GM21723 (cell line): ENCODE data around the gene PLXND1.
A peak's percentile ranks its signal among the peaks of the same experiment; 100 is the strongest.
"Not testable (repeated sequence)": the region's sequence is repeated elsewhere in the genome, so short reads cannot be mapped to it uniquely, and the experiment has no call there.

Source experiments
- ATAC-seq: cut with Tn5 transposase; IDR thresholded peaks from one replicate; pipeline ENCODE4 v1.9.1; 2021; ENCODE audit warnings: mild to moderate bottlenecking, moderate library complexity; ENCODE audit not compliant: unreplicated experiment

The PLXND1 gene

DNA sequence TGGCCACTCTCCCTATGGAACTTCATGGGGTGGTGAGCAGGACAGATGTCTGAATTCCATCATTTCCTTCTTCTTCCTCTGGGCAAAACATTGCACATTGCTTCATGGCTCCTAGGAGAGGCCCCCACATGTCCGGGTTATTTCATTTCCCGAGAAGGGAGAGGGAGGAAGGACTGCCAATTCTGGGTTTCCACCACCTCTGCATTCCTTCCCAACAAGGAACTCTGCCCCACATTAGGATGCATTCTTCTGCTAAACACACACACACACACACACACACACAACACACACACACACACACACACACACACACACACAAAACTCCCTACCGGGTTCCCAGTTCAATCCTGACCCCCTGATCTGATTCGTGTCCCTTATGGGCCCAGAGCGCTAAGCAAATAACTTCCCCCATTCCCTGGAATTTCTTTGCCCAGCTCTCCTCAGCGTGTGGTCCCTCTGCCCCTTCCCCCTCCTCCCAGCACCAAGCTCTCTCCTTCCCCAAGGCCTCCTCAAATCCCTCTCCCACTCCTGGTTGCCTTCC, 76.2 kb downstream of the PLXND1 start:
- no peak for ATAC-seq

DNA sequence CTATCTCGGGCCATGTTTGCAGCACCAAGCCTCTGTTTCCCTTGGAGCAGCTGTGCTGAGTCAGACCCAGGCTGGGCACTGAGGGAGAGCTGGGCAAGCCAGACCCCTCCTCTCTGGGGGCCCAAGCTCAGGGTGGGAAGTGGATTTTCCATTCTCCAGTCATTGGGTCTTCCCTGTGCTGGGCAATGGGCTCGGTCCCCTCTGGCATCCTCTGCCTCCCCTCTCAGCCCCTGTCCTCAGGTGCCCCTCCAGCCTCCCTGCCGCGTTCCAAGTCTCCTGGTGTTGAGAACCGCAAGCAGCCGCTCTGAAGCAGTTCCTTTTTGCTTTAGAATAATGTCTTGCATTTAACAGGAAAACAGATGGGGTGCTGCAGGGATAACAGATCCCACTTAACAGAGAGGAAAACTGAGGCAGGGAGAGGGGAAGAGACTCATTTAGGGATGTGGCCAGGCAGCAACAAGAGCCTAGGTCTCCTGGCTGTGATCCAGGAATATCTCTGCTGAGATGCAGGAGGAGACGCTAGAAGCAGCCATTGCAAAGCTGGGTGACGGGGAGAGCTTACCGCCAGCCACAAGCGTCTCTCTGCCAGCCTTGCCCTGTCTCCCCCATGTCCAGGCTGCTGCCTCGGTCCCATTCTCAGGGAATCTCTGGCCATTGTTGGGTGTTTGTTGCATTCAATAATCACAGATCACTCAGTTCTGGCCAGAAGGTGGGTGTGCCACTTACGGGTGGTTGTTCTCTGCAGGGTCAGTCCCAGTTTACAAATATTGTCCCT, 76.9 kb downstream of the PLXND1 start:
- no peak for ATAC-seq

DNA sequence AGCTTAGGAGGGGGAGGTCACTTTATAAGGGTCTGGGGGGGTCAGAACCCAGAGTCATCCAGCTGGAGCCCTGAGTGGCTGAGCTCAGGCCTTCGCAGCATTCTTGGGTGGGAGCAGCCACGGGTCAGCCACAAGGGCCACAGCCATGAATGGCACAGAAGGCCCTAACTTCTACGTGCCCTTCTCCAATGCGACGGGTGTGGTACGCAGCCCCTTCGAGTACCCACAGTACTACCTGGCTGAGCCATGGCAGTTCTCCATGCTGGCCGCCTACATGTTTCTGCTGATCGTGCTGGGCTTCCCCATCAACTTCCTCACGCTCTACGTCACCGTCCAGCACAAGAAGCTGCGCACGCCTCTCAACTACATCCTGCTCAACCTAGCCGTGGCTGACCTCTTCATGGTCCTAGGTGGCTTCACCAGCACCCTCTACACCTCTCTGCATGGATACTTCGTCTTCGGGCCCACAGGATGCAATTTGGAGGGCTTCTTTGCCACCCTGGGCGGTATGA, 77.8 kb downstream of the PLXND1 start, which contains the start of gene RHO:
Gene RHO (plus strand): TSS at position 51 of the 512 bp plus-strand sequence. CDS start 95 bp downstream, at position 146.
- ATAC-seq, result no peak

DNA sequence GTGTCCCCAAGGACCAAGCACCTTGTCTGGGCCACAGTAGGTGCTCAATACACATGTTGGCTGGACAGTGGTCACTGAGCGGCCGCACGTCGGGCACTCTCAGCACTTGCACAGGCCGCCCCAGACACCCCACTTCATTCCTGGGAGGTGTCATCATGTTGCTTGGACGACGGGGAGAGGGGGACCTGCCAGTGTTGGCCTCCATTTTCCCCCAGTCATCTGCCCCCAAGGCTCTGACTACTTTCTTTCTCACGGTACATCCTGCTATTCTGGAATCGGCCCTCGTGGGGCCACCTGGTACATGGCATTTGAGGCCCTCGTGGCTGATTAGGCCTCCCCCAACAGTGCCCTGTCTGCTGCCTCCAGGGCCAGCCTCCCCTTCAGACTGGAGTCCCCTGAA, 79.2 kb downstream of the PLXND1 start:
- no peak for ATAC-seq

DNA sequence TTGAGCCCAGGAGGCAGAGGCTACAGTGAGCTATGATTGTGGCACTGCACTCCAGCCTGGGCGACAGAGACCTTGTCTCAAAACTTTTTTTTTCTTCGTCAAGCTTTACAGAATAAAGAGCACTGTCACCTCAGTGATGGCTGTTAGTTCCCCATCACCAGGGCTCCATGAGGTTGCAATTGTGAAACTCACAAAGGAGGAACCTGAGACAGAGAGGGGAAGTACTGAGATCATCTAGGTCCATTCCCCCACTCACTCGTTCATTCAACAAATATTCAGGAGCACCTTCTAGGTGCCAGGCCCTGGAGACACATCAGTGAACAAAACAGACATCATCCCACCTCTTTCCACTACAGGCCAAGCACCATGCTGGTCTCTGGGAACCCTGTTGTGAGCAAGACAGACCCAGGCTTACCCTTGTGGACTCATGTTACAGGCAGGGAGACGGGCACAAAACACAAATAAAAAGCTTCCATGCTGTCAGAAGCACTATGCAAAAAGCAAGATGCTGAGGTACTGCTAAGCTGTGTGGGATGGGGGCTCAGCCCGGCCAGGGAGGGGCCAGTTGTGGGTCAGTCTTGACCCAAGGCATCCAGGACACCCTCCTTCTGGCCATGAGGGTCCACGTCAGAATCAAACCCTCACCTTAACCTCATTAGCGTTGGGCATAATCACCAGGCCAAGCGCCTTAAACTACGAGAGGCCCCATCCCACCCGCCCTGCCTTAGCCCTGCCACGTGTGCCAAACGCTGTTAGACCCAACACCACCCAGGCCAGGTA, 80.2 kb downstream of the PLXND1 start:
- ATAC-seq, result peak; percentile 96

DNA sequence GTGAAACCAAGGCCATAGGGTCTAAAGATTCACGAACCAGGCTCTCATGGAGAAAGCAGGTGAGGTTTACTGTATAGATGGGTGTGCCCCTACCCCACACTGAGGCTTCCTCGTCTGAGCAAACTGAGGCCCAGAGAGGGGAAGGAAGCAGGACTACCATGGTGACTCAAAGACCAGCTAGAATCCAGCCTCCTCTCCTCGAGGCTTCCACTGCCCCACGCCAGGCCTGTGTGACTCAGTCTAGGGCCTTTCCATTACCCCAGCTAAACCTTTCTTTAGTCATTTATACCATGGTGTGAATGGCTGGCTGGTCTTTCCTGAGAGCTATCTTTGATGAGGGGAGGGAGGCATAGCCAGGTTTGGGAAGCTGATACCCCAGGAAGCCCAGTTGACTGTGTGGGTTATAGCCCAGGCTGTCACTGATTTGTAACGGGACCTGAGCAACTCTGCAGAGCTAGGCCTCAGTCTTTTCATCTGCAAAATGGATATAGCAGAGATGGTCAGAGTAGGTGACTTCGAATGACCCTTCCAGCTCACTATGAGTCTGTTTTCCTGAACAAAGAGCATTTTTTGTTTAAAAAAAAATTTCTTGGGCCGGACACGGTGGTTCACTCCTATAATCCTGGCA, 81.0 kb downstream of the PLXND1 start:
- no peak for ATAC-seq

DNA sequence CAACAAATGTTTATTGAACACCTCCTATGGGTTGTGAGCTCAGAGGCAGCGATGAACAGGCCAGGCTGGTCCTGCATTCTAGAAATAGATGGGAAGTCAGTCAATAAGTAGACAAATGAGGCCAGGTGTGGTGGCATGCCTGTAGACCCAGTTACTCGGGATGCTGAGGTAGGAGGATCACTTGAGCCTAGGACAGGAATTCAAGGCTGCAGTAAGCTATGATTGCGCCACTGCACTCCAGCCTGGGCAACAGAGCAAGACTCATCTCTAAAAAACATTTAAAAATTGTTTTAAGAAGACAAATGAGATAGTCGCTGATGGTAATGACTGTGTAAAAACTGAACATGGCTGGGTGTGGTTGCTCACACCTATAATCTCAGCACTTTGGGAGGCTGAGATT, 82.4 kb downstream of the PLXND1 start:
- ATAC-seq, result no peak

DNA sequence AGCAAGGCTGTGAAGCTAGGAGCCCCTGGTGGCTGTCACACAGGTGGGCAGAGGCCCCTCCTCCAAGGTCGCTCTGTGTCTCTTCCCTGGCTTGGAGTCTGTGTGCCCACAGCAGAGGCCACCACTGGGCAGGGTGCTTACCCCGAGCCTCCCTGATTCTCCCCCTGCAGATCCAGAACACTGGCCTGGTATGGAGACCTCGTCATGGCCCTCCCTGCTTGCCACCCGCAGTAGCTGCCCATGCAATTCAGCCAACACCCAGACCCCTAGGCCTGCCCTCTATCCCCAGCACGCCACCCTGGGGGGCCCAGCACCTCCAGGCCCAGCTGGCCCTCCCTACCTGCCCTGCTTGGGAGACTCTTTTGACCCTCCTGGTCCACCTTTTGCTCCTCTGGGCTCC, 83.5 kb downstream of the PLXND1 start:
- ATAC-seq, result no peak

DNA sequence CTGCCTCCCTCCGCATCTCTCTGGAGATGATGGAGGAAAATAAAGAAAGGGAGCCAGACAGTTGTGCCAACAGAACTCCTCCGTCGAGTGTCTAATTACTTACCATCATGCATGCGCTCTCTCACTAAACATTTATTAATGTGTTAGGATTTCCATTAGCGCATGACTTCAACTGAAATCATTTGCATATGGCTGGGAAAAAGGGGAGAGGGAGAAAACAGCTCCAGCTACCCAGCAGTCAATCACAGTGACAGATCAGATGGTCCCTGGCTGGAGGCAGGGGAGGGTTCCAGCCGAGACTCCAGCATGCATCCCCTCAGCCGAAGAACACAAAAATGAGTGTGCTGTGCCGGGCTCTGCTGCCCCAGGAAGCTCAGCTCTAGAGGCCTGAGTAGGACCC, 84.9 kb downstream of the PLXND1 start:
- no peak for ATAC-seq

DNA sequence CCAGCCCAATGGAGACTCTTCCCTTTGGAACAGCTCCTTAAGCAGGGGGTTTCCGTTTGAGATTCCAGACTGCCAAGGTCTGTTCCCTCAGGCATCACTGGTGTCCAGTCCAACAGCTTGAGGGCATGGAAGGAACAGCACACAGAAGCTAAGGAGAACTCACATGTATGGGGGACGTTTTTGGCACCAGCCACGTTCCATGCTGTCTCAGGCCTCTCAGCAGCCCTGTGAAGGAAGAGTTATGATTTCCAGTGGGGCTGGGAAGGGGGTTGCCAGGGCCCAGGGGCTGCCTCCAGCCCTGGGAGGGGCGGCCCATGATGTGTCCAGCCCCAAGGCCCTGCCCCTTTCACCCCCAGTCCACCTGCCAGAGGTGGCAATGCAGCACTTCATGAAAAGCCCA, 85.5 kb downstream of the PLXND1 start:
- ATAC-seq, result no peak

DNA sequence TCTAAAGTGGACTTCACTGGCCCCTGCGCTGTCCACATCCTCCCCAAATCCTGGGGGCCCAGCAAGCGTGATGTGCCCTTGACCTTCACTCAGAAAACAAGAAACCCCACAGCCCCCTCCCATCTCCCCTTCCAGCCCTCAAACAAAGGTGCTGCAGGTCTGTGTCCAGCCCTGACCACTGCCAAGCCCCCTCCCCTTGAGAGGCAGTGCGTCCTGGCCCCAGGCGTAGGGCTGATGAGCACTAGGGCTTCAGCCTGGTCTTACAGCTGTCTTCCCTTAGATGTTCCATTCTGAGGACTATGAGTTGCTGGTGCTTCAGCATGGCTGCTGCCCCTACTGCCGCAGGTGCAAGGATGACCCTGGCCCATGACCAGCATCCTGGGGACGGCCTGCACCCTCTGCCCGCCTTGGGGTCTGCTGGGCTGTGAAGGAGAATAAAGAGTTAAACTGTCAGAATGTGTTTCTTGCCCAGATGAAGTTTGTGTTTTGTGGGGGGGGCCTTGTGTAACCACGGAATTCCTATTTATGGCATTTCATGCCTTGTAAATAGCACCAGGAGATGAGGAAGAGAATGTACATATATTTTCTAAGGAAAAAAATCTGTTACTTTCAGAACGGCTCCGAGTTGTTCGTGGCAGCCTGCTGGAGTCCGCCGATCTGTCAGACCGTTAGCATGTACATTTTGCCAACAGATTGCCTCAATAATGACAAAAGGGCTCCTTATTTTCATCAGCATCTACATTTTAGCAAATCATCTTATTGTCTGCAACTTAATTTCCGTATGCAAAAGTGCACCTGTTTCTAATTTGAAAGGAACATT, 86.4 kb downstream of the PLXND1 start:
- no peak for ATAC-seq

DNA sequence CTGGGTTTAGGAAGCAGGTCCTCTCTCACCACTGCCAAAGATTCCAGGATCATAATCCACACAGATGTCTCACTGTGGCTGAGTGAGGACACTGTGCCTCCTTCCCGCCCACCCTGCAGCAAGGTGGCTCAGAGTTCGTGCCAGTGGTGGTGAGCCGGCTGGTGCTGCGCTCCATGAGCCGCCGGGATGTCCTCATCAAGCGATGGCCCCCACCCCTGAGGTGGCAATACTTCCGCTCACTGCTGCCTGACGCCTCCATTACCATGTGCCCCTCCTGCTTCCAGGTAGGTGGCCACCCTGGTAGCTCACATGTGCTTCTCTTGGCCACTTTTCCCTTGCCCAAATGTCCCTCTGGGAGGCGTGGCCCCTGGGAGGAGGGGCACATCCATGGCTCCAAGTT, 87.0 kb downstream of the PLXND1 start:
- ATAC-seq, result no peak

DNA sequence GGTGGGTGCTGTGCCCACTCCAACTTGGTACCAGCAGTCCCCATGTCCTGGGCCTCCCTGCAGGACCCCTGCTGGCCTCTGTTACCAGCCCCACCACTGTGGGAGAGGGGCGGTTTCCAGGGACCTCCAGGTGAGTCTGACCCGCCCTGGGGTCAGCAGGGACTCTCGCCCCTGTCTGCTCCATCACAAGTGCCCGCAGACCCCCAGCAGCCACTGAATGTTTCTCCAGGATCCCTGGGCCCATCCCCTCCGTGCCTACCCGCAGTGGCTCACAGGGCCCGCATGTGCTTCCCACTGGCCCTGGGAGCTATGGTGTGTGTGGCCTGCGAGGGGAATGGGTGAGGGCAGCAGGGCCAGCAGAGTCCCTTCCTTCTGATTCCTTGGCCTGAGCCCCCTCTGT, 87.9 kb downstream of the PLXND1 start:
- ATAC-seq, result no peak

DNA sequence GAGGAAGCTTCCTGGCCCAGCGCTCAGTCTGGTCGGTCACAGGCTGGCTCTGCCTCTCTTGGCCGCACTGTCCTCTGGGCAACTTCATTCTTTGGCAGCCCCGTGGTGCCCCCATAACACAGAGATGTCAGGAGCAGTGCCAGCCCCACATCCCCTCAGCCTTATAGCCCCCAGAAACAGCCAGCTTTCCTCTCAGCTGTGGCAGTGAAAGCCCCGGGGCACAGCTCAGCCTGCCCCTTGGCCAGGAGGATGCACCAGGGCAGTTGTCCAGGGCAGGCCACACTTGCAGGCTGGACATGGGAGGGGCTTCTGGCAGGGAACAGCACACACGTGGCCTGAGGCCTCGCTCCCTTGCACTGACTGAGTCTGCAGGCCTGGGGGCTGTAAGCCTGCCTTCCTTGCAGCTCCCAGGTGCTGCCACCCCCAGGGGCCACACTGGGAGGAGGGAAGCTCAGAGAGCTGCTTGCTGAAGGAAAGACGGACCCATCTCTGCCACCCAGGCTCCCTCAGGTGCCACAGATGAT, 88.4 kb downstream of the PLXND1 start:
- no peak for ATAC-seq

DNA sequence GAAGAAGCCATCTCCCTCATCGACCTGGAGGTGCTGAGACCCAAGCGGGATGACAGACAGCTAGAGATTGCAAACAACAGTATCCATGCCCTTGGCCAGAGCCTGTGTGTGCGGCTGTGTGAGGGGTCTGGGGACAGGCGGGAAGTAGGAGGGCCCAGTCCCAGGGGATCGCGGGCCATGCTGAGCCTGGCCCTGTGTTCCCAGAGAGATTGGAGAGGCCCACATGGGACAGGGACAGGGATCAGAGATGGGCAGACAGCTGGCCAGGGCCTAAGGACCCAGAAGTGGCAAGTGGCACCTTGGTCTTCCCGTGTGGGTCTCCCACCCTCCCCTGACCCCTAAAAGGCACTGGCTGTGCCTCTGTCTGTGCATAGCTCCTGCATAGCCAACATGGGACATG, 89.0 kb downstream of the PLXND1 start:
- ATAC-seq, result no peak

DNA sequence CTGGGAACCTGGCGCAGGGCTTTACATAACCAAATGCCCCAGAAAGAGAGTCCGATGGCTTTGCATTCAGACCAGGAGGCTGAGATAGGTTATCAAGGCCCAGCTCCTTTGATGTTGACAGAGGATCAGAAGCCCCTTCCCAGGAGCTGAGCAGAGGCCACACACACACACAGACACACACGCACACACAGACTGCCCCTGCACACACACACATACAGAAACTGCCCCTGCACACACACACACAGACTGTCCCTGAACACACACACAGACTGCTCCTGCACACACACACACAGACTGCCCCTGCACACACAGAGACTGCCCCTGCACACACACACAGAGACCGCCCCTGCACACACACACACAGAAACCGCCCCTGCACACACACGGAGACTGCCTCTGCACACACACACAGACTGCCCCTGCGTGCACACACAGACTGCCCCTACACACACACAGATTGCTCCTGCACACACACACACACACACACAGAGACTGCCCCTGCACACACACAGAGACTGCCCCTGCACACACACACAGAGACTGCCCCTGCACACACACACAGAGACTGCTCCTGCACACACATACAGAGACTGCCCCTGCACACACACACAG, 90.5 kb downstream of the PLXND1 start:
- not testable (repeated sequence) for ATAC-seq

DNA sequence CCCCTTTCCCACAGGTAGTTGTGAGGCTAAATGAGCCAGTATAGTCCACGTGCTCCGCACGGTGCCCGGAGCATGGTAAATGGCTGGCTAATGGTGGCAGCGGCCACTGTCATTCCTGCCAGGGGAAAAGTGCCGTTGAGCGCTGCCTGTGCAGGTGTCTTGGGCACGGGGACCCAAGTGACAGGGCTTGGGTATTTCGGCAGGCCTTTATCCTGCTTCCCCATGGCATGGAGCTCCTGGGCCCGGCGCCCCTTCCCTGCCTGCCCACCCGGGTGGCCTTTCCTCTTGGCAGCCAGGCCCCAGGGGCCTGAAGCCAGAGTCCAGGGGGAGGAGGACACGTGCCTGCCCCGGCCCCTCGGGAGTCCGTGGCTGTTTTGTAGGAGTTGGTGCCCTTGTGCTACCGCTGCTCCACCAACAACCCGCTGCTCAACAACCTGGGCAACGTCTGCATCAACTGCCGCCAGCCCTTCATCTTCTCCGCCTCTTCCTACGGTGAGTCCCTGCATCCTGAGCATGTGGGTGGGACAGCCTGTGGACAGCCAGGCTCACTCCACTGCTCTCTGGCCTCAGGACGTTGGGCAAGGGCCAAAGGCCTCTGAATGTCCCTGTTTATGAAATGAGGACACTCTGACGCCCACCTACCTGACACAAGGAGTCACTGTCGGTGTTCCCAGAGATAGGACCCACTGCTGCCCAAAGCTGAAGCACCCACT, 91.2 kb downstream of the PLXND1 start:
- not testable (repeated sequence) for ATAC-seq

DNA sequence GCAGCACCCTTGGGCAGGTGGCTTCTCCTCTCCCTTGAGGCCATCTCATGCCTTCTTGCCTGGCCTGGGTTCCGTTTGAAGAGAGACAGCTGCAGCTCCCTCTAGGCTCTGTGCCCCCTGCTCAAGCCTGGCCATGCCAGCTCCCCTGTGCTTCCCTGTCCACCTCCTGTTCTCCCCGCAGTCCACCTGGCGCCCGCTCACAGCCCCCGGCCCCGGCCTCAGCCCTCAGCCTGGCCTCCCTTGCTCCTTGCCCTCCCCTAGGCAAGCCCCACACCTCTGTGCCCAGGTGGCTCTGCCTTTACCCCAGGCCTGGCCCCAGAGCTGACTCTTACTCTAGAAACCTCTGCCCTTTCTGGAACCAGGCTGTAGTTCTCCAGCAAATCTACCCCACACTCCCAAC, 91.9 kb downstream of the PLXND1 start:
- no peak for ATAC-seq

DNA sequence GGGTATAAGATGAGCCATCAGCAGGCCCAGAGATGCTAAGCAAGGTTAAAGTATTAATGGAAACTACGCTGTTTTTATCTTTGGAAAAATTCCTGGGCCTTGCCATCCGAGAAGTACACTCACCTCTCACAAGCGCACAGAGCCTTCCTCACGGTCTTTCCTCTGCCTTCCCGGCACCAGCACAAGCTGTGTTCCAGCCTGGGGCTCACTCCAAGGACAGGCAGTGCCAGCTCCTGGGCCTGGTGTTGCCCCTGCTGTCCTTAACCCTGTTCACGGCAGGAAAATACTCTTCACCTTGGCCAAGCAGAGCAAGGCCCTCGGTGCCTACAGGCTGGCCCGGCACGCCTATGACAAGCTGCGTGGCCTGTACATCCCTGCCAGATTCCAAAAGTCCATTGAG, 92.4 kb downstream of the PLXND1 start:
- no peak for ATAC-seq
